ENCODE measurements around the gene TINCR. TPM values are rescaled to one million over a fixed set of nuclear protein-coding genes. Genes with fewer than 3 reads are reported as not detected.

TINCR gene
- total RNA-seq, 4 donors from 2014 or later: 13.2 to 45.3 (median 22.7) TPM; not detected in 1

- DNase-seq: no peak
- intact Hi-C loops (cut with DNase I; ENCODE audit: low total_unique reads) (no loop called here), in situ Hi-C loops (cut with MboI; ENCODE audit: low pct_ligation_motif_present in 1 of 4, low pct_unique_long_range_greater_than_20kb in 1 of 4, low sequenced_read_pairs in 3 of 4) (no loop called here)
- Histone ChIP-seq H3K36me3 (no peaks in the 10 kb centered on the region), H3K4me1 (peaks cover 0 to 8% (median 4%) of the 10 kb centered on the region in 4 donors), H3K27me3 (peaks cover 32% of the 10 kb centered on the region), H3K4me3 (no peak overlapping the region), H3K27ac (no peak overlapping the region), H3K9me3 (peaks cover 12 to 13% of the 10 kb centered on the region in 2 donors)
- TF ChIP-seq CTCF (IDR thresholded peaks at IDR 0.05) (no peak), POLR2A (IDR thresholded peaks at IDR 0.05) (no peak), POLR2AphosphoS5 (IDR thresholded peaks at IDR 0.05) (no peak), EP300 (IDR thresholded peaks at IDR 0.05; ENCODE audit: low read depth) (no peak)
- 14 to 36% methylated on average over 3 to 31 of the region's 38 CpGs for WGBS, 2 donors (ENCODE audit: low coverage in 1 of 2)
These were observed 31.3 kb downstream of the TINCR start for GRCh38 chr19:5536337-5536894.

- WGBS, 2 donors (ENCODE audit: low coverage in 1 of 2): 68 to 72% methylated on average over 5 to 9 of the region's 9 CpGs
- in situ Hi-C loops (cut with MboI; ENCODE audit: low pct_ligation_motif_present in 1 of 4, low pct_unique_long_range_greater_than_20kb in 1 of 4, low sequenced_read_pairs in 3 of 4): no loop called here
These were observed 32.8 kb downstream of the TINCR start for GRCh38 chr19:5534787-5535586.

GRCh38 chr19:5533257-5533656, 34.5 kb downstream of the TINCR start:
- in situ Hi-C loops (cut with MboI; ENCODE audit: low pct_ligation_motif_present in 1 of 4, low pct_unique_long_range_greater_than_20kb in 1 of 4, low sequenced_read_pairs in 3 of 4): no loop called here

More at GRCh38 chr19:5534787-5535586, 32.8 kb downstream of the TINCR start:
- H3K4me3 ChIP-seq: no peak overlapping the region
- H3K4me1 ChIP-seq: peaks cover 0 to 8% (median 4%) of the 10 kb centered on the region in 4 donors
- peaks cover 29% of the 10 kb centered on the region for H3K27me3 ChIP-seq
- H3K9me3 ChIP-seq: peaks cover 12 to 13% of the 10 kb centered on the region in 2 donors
- H3K27ac ChIP-seq: no peak overlapping the region
- intact Hi-C loops (cut with DNase I; ENCODE audit: low total_unique reads): no loop called here
- no peak for TF ChIP-seq POLR2AphosphoS5 (IDR thresholded peaks at IDR 0.05)
- TF ChIP-seq CTCF (IDR thresholded peaks at IDR 0.05): peak in 1 of 5 experiments; percentile 15
- no peak for TF ChIP-seq EP300 (IDR thresholded peaks at IDR 0.05; ENCODE audit: low read depth)
- no peaks in the 10 kb centered on the region for H3K36me3 ChIP-seq
- no peak for DNase-seq

More at GRCh38 chr19:5533257-5533656, 34.5 kb downstream of the TINCR start:
- intact Hi-C loops (cut with DNase I; ENCODE audit: low total_unique reads): no loop called here
- Histone ChIP-seq H3K4me1 (peaks cover 0 to 8% (median 4%) of the 10 kb centered on the region in 4 donors), H3K27ac (no peak overlapping the region), H3K36me3 (no peaks in the 10 kb centered on the region), H3K9me3 (peaks cover 12 to 13% of the 10 kb centered on the region in 2 donors), H3K27me3 (peaks cover 22% of the 10 kb centered on the region), H3K4me3 (no peak overlapping the region)
- 90% methylated on average over 3 of the region's 3 CpGs; no CpG with 5 or more reads in 1 of the 2 donors for WGBS, 2 donors (ENCODE audit: low coverage in 1 of 2)
- no peak for DNase-seq
- TF ChIP-seq CTCF (IDR thresholded peaks at IDR 0.05) (no peak), POLR2AphosphoS5 (IDR thresholded peaks at IDR 0.05) (no peak), POLR2A (IDR thresholded peaks at IDR 0.05) (no peak), EP300 (IDR thresholded peaks at IDR 0.05; ENCODE audit: low read depth) (no peak)
